Keratinocyte (primary cell): ENCODE results near the gene NOVA2. TPM values are rescaled to one million over a fixed set of nuclear protein-coding genes. Genes with fewer than 3 reads are reported as not detected.

Experiments used
- DNase-seq: peaks from one replicate; pipeline ENCODE4 v3.0.0-alpha.2; 2011; ENCODE audit warnings: low read depth, missing footprints, low spot score
- FAIRE-seq: peaks from 2 replicates; lab custom pipeline; 2011; peaks lifted over from hg19 to GRCh38; lab: Jason Lieb, UNC
- H2AFZ ChIP-seq: 2 replicates; pipeline ENCODE4 v1.6.0; 2012; ENCODE audit warnings: low read length, control low read depth, inconsistent platforms; ENCODE audit not compliant: control insufficient read depth
- H3K27ac ChIP-seq: 2 replicates; pipeline ENCODE4 v1.5.1; 2011; ENCODE audit warnings: low read length; ENCODE audit not compliant: control insufficient read depth, insufficient read depth
- H3K27me3 ChIP-seq: 3 replicates; pipeline ENCODE4 v1.6.0; 2011; ENCODE audit warnings: low read length; ENCODE audit not compliant: control insufficient read depth, insufficient read depth; ENCODE audit errors: extremely low read depth
- H3K36me3 ChIP-seq, 2 experiments: 2 replicates in 1 of 2; 3 replicates in 1 of 2; pipeline ENCODE4 v1.5.1; 2011; ENCODE audit warnings: low read length in 2 of 2, mild to moderate bottlenecking in 1 of 2; ENCODE audit not compliant: control insufficient read depth in 2 of 2, insufficient read depth in 2 of 2; ENCODE audit errors: extremely low read depth in 1 of 2
- H3K4me1 ChIP-seq: 3 replicates; pipeline ENCODE4 v1.5.1; 2011; ENCODE audit warnings: low read length; ENCODE audit not compliant: control insufficient read depth, insufficient read depth; ENCODE audit errors: extremely low read depth
- H3K4me2 ChIP-seq: 3 replicates; pipeline ENCODE4 v1.6.0; 2011; ENCODE audit warnings: low read depth, low read length; ENCODE audit not compliant: control insufficient read depth, insufficient read depth; ENCODE audit errors: extremely low read depth
- H3K4me3 ChIP-seq, 3 experiments: fragments of 200-600 bp in 1 of 3; sonication (generic) in 1 of 3; 2 replicates in 2 of 3; 3 replicates in 1 of 3; pipeline ENCODE4 v1.5.1; 2011 to 2016; ENCODE audit warnings: low read length in 3 of 3, mild to moderate bottlenecking in 3 of 3, control low read depth in 2 of 3, inconsistent platforms in 1 of 3, low read depth in 1 of 3, mixed read lengths in 1 of 3, mixed run types in 1 of 3, moderate library complexity in 1 of 3; ENCODE audit not compliant: control insufficient read depth in 2 of 3, insufficient read depth in 2 of 3; ENCODE audit errors: extremely low read depth in 1 of 3
- H3K79me2 ChIP-seq: 2 replicates; pipeline ENCODE4 v1.6.0; 2012; ENCODE audit warnings: low read length; ENCODE audit not compliant: control insufficient read depth, insufficient read depth
- H3K9ac ChIP-seq: 3 replicates; pipeline ENCODE4 v1.6.0; 2011; ENCODE audit warnings: low read length; ENCODE audit not compliant: control insufficient read depth, insufficient read depth; ENCODE audit errors: extremely low read depth
- H3K9me1 ChIP-seq: 3 replicates; pipeline ENCODE4 v1.6.0; 2011; ENCODE audit warnings: low read length; ENCODE audit not compliant: control insufficient read depth, insufficient read depth; ENCODE audit errors: extremely low read depth
- H3K9me3 ChIP-seq: 2 replicates; pipeline ENCODE4 v1.5.1; 2012; ENCODE audit warnings: low read depth, low read length; ENCODE audit not compliant: control insufficient read depth
- H4K20me1 ChIP-seq: 3 replicates; pipeline ENCODE4 v1.6.0; 2011; ENCODE audit warnings: low read length; ENCODE audit not compliant: control insufficient read depth, insufficient read depth; ENCODE audit errors: extremely low read depth
- CTCF ChIP-seq, 3 experiments: IDR thresholded peaks in 1 of 3; conservative IDR thresholded peaks in 1 of 3; optimal IDR thresholded peaks in 1 of 3; 2 replicates in 2 of 3; 3 replicates in 1 of 3; pipeline versions ENCODE3 to v1.5.1; 2011; ENCODE audit warnings: low read length in 3 of 3, mild to moderate bottlenecking in 3 of 3, moderate library complexity in 2 of 3, control low read depth in 1 of 3, inconsistent platforms in 1 of 3; ENCODE audit not compliant: insufficient read depth in 2 of 3; ENCODE audit errors: extremely low read depth in 1 of 3
- EZH2 ChIP-seq: IDR thresholded peaks from one replicate; pipeline ENCODE4 v1.6.1; 2012; ENCODE audit warnings: inconsistent platforms, mild to moderate bottlenecking, low read length, moderate library complexity
- dilution Hi-C: fragments of 300-500 bp; cut with MboI; formaldehyde crosslinking; loops from one replicate; pipeline ENCODE4 v1.7.0; 2020; ENCODE audit warnings: low sequenced_read_pairs; ENCODE audit not compliant: extremely low pct_ligation_motif_present
- polyA plus RNA-seq, 5 experiments: library from polyadenylated mRNA; depleted of rRNA in 3 of 5; stranded (reverse) in 3 of 5; stranded (forward) in 1 of 5; unstranded in 1 of 5; fragments of >200 nt; gene quantifications; 1 replicate in 1 of 5; 2 replicates in 3 of 5; 3 replicates in 1 of 5; pipeline versions ENCODE4 v1.2.1 to v1.2.3, GENCODE V29; 2011 to 2012; ENCODE audit warnings: missing spikeins in 2 of 5, low read depth in 1 of 5, low replicate concordance in 1 of 5

The NOVA2 gene
- polyA plus RNA-seq, 1 donor (not counting 4 experiments of a cell fraction or from before 2014, with no cell fraction given) = not detected

- dilution Hi-C loops = no loop called here
- H3K4me3 ChIP-seq = no peak overlapping the region
- no peak overlapping the region for H2AFZ ChIP-seq
- H3K79me2 ChIP-seq = no peaks in the 10 kb centered on the region
- TF ChIP-seq EZH2 (no peak), CTCF (optimal IDR thresholded peaks at IDR 0.05 in 1 of 3, IDR thresholded peaks at IDR 0.05 in 1 of 3, conservative IDR thresholded peaks at IDR 0.05 in 1 of 3; ENCODE audit: extremely low read depth in 1 of 3, insufficient read depth in 2 of 3, low read length in 3 of 3) (no peak)
- peaks cover 6% of the 10 kb centered on the region for H3K4me1 ChIP-seq
- H3K9me3 ChIP-seq = no peaks in the 10 kb centered on the region
- H3K4me2 ChIP-seq = no peak overlapping the region
- H4K20me1 ChIP-seq = no peaks in the 10 kb centered on the region
- peaks cover 6% of the 10 kb centered on the region for H3K27me3 ChIP-seq
- H3K9me1 ChIP-seq = no peaks in the 10 kb centered on the region
- no peak for DNase-seq
- no peaks in the 10 kb centered on the region for H3K36me3 ChIP-seq
- FAIRE-seq = no peak
- H3K27ac ChIP-seq = no peak overlapping the region
- no peak overlapping the region for H3K9ac ChIP-seq
Measured at GRCh38 chr19:45906221-45906620, 67.4 kb downstream of the NOVA2 start.

- Histone ChIP-seq H3K79me2 (no peaks in the 10 kb centered on the region), H3K27me3 (no peaks in the 10 kb centered on the region), H3K4me1 (peaks cover 6% of the 10 kb centered on the region), H3K9ac (no peak overlapping the region), H2AFZ (no peak overlapping the region), H3K9me3 (no peaks in the 10 kb centered on the region), H3K4me2 (no peak overlapping the region), H3K4me3 (no peak overlapping the region), H3K9me1 (no peaks in the 10 kb centered on the region), H3K36me3 (peaks cover 0 to 4% of the 10 kb centered on the region in 2 experiments), H3K27ac (no peak overlapping the region), H4K20me1 (no peaks in the 10 kb centered on the region)
- dilution Hi-C loops = no loop called here
- FAIRE-seq (no peak), DNase-seq (no peak)
- TF ChIP-seq CTCF (optimal IDR thresholded peaks at IDR 0.05 in 1 of 3, IDR thresholded peaks at IDR 0.05 in 1 of 3, conservative IDR thresholded peaks at IDR 0.05 in 1 of 3; ENCODE audit: extremely low read depth in 1 of 3, insufficient read depth in 2 of 3, low read length in 3 of 3) = no peak
- no peak for TF ChIP-seq EZH2
Measured at GRCh38 chr19:45905011-45905410, 68.7 kb downstream of the NOVA2 start.
